Fibroblast of skin of scalp (primary cell): ENCODE data around the gene SIN3B.
"Not testable (repeated sequence)": the region's sequence is repeated elsewhere in the genome, so short reads cannot be mapped to it uniquely, and the experiment has no call there.

Experiments used
- DNase-seq: peaks from one replicate; pipeline ENCODE4 v3.0.0-alpha.2; 2013

SIN3B gene

DNA sequence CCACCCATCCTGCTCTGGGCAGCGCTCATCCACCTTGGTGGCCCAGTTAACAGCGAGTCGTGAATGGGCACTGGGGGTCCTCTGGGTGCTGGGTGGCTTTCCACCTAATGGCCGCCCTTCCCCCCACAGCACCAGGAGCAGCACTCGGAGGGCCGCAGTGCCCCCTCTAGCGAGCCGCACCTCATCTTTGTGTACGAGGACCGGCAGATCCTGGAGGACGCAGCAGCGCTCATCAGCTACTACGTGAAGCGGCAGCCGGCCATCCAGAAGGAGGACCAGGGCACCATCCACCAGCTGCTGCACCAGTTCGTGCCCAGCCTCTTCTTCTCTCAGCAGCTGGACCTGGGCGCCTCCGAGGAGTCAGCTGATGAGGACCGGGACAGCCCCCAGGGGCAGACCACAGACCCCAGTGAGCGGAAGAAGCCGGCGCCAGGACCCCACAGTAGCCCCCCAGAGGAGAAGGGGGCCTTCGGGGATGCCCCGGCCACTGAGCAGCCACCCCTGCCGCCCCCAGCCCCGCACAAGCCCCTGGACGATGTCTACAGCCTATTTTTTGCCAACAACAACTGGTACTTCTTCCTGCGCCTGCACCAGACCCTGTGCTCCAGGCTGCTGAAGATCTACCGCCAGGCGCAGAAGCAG is 40.3 kb downstream of the SIN3B start:
- no peak for DNase-seq

DNA sequence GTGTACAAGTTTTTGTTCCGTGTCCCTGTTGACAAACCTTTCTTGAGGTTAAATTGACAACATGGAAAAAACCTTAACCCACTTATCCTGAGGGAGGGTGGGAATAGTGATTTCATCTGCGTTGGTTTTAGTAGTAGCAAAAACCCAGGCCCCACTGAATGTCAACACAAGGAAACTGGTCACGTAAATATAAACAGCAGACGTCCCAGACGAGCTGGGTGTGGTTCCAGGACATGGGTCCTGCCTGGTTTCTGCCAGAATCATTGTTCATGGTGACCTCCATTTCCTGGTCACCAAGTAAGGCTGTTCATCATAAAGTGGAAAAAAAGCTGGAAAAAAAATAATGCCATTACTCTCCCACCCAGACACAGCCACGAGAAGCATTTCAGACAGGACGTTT is 42.7 kb downstream of the SIN3B start:
- DNase-seq: no peak

DNA sequence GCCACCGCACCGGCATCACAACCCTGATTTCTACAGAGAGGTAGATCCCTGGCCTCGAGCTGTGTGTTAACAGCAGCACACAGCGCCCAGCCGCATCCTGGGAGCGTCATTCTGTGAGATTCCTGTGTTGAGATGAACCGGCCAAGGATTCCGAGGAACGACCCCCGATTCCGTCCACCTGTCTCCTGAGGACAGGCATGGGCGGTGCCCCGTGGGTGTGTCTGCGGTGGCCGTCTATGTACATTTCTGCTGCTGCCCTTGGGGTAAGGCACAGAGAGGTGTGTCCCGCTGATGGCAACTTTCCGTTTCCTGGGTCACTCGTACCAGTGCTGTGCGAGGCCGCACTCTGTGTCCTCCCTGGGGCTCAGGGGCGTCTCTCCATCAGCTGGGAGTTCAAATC is 43.5 kb downstream of the SIN3B start:
- no peak for DNase-seq

DNA sequence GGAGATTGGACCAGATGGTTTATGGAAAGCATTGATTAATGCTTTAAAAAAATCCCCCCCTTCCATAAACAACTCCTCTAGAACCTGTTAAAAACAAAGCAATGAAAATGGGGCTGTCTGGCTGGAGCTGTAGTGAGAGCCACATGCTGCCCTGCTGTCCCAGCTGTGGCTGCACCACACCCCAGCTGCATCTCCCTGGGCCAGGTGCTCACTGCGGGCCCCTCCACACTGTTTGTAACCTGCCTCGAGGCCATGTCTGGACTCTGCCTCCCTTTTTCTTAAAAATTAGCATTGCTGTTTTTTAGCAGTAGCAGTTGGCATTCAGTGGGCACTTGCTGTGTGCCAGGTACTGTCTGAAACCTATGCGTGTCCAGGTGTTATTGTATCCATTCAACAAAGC is 44.4 kb downstream of the SIN3B start:
- no peak for DNase-seq

DNA sequence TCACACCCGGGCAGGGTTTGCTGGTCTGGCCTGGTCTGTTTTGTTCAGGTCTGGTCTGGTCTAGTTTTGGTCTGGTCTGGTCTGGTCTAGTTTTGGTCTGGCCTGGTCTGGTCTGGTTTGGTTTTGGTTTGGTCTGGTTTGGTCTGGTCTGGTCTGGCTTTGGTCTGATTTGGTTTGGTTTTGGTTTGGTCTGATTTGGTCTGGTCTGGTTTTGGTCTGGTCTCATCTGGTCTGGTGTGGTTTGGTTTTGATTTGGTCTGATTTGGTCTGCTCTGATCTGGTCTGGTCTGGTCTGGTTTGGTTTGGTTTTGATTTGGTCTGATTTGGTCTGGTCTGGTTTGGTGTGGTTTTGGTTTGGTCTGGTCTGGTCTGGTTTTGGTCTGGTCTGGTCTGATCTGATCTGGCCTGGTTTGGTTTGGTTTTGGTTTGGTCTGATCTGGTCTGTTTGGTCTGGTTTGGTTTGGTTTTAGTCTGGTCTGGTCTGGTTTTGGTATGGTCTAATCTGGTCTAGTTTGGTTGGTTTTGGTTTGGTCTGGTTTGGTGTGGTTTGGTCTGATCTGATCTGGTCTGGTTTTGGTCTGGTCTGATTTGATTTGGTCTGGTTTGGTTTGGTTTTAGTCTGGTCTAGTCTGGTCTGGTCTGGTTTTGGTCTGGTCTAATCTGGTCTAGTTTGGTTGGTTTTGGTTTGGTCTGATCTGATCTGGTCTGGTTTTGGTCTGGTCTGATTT is 45.2 kb downstream of the SIN3B start:
- DNase-seq: no peak

DNA sequence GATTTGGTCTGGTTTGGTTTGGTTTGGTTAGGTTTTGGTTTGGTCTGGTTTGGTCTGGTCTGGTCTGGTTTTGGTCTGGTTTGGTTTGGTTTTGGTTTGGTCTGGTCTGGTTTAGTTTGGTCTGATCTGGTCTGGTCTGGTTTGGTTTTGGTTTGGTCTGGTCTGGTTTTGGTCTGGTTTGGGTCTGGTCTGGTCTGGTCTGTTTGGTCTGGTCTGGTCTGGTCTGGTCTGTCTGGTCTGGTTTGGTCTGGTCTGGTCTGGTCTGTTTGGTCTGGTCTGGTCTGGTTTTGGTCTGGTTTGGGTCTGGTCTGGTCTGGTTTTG is 45.7 kb downstream of the SIN3B start:
- not testable (repeated sequence) for DNase-seq

DNA sequence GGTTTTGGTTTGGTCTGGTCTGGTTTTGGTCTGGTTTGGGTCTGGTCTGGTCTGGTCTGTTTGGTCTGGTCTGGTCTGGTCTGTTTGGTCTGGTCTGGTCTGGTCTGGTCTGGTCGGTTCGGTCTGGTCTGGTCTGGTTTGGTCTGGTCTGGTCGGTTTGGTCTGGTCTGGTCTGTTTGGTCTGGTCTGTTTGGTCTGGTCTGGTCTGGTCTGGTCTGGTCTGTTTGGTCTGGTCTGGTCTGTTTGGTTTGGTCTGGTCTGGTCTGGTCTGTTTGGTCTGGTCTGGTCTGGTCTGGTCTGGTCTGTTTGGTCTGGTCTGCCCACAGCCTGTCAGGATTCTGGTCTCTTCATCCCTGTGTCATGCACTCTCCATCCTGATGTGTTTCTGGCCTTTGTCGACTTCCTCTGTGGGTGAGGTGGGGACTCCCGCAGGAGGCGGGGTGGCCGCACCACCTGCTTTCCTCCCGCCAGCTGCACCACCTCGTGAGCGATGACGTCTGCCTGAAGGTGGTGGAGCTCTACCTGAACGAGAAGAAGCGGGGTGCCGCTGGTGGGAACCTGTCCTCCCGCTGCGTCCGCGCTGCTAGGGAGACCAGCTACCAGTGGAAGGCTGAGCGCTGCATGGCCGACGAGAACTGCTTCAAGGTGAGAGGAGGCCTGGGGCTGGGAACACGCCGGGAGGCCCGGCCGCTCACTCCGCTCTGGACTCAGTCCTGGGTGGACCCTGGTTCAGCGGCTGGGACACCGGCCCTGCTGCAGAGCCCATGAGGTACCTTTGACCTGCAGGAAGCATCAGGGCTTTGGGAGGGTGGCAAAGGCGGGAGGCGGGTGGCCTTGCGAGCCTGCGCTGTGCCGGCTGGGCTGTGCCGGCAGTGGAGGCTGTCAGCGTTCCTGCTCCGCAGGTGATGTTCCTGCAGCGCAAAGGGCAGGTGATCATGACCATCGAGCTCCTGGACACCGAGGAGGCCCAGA is 46.7 kb downstream of the SIN3B start:
- no peak for DNase-seq

DNA sequence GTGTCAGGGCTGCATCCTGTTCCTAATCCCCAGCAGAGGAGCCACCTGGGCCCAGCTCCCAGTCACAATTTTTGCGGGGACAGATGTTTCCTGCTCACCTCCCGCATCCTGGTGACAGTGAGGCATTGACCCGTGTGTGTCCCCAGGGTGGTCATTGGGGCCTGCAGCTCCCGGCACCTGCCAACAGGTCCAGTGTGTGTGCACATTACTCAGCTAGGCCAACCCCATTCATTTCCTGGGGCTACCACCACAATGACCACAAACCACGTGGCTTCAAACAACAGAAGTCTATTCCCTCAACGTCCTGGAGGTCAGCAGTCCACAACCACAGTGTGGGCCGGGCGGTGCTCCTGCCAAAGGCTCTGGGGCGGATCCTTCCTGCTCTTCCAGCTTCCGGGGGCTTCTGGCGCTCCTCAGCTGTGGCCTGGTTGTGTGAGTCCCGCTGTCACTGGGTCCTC is 47.7 kb downstream of the SIN3B start:
- DNase-seq: no peak

DNA sequence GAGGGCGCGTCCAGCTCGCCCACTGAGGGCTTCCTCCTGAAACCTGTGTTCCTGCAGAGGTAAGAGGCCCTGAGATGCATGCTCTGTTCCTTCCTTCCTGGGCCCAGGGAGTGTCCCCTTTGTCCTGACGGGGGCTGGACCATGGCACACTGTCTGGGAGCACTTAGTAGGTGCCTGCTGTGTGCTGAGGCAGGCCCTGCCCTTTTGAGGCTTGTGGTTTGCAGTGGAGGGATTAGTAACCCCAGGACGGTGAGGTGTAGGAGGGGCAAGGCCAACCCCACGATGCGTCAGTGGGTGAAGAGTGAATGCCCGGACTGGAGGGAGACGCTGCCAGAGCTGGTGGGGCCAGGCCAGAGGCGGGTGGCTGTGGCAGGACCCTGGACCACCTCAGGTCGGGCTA is 48.4 kb downstream of the SIN3B start:
- DNase-seq: no peak

DNA sequence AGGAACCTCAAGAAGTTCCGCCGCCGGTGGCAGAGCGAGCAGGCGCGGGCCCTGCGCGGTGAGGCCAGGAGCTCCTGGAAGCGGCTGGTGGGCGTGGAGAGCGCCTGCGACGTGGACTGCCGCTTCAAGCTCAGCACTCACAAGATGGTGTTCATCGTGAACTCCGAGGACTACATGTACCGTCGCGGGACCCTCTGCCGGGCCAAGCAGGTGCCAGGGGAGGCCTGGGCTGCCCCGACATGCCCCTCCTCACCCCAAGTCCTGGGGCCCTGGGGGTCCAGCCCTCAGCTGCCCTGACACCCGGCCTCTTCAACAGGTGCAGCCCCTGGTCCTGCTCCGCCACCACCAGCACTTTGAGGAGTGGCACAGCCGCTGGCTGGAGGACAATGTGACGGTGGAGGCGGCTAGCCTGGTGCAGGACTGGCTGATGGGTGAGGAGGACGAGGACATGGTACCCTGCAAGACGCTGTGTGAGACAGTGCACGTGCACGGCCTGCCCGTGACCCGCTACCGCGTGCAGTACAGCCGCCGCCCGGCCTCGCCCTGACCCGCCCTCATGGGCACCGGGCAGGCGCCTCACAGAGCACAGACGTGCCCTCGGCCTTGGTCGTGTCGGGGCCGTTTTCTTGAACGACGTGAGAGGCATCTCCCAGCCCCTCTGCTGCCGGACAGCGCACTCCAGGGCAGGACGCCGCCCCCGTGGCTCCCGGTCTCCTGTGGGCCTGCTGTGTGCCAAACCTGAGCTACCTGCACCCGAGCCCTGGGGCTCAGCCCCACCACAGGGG is 49.2 kb downstream of the SIN3B start:
- no peak for DNase-seq

DNA sequence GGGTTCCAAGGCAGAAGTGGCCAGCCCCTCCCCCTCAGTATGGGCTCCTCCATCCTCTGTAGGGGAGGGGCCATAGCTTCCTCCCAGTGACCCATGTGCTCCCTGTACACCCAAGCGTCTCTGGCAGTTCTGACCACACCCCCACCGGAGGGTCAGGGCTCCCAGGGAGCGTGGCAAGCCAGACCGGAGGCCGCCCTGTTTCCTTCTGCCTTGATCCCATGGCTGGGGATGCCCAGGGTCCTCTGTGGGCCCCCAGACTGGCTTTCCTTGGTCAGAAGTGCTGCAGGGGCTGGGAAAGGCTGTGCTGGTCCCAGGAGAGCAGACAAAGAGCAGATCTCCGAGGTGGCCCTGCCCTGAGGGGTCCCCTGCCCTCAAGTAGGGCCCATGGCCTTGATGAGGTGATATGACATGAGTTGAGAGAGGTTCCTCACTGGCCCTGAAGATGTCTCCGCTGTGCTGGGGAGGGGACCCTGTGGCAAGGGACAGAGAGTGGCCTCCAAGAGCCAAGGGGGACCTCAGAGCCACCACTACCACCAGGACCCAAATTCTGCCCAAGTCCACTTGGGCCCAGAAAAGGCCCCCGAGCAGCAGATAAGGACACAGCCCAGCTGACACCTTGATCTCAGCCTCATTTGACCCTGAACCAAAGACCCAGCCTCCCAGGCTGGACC is 51.8 kb downstream of the SIN3B start:
- DNase-seq: no peak

DNA sequence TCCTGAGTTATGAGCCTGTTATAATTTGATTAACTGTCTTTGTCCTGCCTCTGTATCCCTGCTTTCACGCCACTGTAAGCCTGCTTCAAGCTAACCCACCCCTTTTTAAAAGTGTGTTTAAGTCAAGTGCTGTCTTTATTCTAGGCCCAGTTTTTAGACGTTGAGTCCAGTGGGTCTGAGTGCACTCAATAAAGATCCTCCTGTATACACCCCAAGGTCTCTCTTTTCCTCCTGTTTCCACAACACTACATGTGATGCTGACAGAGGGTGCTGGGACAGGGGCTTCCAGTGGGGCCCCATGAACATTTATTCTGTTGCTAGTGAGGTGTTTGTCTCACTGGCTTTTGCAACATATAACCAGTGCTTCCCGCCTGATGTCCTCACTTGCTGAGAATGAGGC is 52.9 kb downstream of the SIN3B start:
- DNase-seq: no peak

DNA sequence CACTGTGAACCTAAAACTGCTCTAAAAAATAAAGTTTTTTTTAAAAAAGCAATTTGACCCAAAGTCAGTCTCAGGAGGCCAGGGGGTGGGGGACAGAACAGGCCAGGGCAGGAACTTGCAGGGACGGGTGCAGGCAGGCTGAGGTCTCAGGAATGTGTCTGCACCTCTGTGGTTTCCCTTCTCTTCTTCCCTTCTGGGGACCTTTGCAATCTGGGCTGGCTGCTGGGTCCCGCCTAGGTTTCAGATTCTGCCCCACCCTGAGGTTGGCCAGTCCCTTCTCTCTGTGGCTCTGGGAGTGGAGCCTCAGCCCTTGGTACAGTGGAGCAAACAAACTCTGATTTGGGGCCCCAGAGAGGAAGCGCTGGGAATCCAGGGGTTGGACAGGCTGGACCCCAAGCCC is 54.3 kb downstream of the SIN3B start:
- no peak for DNase-seq

DNA sequence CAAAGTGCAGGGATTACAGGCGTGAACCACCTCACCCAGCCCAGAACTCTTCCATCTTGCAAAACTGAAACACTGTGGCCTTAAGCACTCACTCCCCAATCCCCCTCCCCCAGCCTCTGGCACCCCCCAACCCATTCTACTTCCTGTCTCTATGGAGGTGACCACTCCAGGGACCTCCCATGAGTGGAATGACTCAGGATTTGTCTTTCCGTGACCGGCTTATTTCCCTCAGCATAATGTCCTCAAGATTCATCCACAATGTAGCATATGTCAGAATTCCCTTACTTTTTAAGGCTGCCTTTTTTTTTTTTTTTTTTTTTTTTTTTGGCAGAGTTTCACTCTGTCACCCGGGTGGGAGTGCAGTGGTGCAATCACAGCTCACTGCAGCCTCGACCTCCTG is 56.0 kb downstream of the SIN3B start:
- no peak for DNase-seq

DNA sequence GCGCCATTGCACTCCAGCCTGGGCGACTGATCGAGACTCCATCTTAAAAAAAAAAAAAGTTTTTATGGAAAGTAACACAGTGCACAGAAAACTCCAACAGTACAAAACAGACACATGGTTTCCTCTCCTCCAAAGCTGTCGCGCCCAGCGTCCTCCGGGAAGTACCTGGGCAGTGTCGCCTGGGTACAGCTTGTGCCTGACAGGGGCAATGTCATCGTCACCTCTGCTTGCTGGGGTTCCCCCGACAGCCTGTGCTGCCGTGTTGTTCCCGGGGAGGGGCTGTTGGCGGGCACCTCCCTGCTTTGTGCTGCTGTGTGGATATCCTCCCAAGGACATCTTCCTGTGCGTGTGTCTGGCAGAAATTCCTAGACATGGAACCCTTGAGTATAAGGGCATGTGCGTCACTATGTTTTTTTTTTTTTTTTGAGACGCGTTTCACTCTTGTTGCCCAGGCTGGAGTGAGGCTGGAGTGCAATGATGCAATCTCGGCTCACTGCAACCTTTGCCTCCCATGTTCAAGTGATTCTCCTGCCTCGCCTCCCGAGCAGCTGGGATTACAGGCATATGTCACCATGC is 57.2 kb downstream of the SIN3B start:
- DNase-seq: peak; percentile 12

DNA sequence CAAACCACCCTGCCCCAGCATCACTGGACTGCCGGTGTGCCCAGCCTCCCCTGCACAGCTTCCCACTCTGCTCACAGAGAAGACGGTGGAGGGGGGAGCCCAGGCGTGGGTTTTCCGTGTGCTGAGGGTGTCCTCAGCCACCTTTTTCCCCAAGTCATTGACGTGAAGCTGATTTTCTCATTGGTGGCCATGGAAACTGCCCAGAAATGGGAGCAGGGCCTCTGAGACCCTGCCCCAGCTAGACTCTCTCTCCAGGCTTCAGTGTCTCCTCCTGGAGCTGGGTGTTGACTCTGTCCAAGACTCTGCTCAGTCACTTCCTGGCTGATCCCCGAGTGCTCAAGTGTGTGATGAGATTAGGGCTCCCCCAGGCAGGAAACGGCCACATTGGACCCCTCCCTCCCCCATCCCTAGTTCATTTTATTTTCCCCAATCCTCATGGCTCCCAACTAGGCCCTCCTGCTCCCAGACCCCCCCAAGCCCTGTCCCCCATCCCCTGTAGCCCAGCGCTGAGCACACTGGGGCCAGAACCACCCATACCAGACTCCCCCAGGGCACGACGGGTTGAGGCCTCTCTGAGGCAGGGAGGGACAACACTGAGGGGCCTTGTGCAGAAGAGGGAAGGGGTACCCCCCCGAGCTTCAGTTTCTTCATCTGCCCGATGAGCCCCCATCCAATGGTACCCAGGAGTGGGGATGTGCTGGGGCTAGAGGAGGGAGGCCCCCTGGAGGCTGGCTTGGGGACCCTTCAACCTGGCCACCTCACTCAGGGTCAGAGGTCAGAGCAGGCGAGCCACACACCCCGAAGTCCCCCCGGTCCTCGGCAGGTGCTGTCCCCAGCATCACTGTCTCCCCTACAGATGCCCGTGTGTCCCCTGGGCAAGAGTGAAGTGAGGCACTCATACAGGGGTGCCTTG is 58.4 kb downstream of the SIN3B start:
- no peak for DNase-seq

DNA sequence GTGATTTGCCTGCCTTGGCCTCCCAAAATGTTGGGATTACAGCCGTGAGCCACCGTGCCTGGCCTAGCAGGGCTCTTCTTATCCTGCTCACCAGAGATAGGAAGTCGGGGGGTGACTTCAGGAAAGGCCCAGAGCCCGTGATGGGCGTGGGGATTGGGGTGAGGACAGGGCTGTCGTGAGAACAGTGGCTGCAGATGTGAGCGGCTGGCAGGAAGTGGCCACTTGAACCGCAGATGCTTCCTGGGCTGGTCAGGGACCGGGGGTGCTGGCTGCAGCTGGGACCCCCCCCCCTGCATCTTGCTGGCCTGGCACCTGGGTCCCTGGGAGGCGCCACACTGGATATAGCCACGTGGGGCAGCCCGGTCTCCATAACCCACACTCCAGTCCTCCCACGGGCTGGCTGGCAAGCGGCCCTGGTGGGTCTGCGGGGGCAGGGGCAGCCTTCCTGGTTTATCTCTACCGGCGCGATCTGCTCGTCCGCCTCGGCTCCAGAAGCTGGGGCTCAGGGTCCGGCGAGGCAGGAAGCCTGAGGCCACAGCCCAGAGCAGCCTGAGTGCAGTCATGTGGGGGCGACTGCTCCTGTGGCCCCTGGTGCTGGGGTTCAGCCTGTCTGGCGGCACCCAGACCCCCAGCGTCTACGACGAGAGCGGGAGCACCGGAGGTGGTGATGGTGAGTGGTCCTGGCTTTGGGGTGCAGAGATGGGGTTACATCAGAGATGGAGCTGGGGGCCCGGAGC is 59.6 kb downstream of the SIN3B start, which contains the start of gene F2RL3:
F2RL3 (plus strand) TSS at position 371 of the 737 bp plus-strand sequence; CDS start at position 562, 191 bp downstream.
- peak; percentile 14 for DNase-seq

DNA sequence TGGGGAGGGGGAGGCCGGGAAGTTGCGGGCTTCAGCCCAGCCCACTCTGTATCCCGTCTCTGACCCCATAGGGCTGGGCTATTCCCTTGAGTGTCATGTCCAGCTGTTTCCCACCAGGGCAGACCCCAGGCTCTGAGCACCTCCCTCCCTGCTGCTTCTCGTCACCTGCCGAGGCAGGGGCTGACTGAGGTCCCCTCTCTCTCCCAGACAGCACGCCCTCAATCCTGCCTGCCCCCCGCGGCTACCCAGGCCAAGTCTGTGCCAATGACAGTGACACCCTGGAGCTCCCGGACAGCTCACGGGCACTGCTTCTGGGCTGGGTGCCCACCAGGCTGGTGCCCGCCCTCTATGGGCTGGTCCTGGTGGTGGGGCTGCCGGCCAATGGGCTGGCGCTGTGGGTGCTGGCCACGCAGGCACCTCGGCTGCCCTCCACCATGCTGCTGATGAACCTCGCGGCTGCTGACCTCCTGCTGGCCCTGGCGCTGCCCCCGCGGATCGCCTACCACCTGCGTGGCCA is 60.2 kb downstream of the SIN3B start:
- no peak for DNase-seq

DNA sequence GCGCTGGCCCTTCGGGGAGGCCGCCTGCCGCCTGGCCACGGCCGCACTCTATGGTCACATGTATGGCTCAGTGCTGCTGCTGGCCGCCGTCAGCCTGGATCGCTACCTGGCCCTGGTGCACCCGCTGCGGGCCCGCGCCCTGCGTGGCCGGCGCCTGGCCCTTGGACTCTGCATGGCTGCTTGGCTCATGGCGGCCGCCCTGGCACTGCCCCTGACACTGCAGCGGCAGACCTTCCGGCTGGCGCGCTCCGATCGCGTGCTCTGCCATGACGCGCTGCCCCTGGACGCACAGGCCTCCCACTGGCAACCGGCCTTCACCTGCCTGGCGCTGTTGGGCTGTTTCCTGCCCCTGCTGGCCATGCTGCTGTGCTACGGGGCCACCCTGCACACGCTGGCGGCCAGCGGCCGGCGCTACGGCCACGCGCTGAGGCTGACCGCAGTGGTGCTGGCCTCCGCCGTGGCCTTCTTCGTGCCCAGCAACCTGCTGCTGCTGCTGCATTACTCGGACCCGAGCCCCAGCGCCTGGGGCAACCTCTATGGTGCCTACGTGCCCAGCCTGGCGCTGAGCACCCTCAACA is 60.8 kb downstream of the SIN3B start:
- DNase-seq: no peak
